OCI-M2 (cell line): ENCODE measurements around the gene FOXO3.
"Not testable (repeated sequence)": the region's sequence is repeated elsewhere in the genome, so short reads cannot be mapped to it uniquely, and the experiment has no call there.

Experiments
- DNase-seq: peaks from one replicate; lab custom pipeline; 2025; ENCODE audit not compliant: unreplicated experiment; lab: John Stamatoyannopoulos, UW

FOXO3 gene

GRCh38 chr6:108655806-108656651 is 95.3 kb downstream of the FOXO3 start:
- no peak for DNase-seq

DNA sequence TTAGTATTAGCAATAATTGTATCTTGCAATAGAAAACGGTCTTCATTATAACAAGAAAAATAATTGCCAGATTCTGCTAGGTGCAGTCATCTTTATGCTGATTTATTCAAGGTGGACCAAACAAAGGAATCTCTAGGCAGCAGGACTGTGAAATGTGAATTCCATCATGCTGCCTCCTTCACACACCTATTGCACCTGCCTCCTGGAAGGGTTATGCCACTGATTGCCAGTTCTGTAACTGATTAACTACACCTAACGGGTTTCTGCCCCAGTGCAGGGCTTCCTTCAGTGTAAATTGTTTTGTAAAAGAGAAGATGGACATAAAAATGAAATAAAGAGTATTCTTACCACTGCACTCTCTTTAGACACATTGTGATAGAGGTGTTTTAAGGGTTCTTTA is 96.1 kb downstream of the FOXO3 start:
- no peak for DNase-seq

DNA sequence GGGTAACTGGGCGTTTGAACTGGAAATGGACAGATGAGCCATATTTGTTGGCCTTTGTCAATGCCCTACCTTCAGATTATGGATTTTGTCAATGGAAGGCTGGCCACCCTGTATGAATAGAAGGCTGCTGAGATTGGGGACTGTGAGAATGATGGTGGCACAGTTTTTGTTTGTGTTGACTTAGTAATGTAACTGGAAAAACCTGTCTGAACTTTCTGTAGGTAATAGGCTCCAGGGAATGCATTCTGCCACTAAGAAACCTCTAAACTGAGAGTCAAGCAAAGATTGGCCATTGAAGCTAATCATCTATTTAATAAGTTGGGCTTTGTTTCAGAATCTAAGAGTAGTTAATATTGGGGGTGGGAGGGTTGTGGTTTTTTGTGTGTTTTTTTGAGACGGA is 97.5 kb downstream of the FOXO3 start:
- no peak for DNase-seq

GRCh38 chr6:108658785-108659184 is 98.1 kb downstream of the FOXO3 start:
- DNase-seq = not testable (repeated sequence)

GRCh38 chr6:108660251-108660650 is 99.5 kb downstream of the FOXO3 start:
- DNase-seq = no peak

- no peak for DNase-seq
Measured at GRCh38 chr6:108661430-108661829, 100.7 kb downstream of the FOXO3 start.

- DNase-seq = no peak
Measured at GRCh38 chr6:108661982-108662381, 101.3 kb downstream of the FOXO3 start.

GRCh38 chr6:108662702-108663101 is 102.0 kb downstream of the FOXO3 start:
- DNase-seq = no peak

GRCh38 chr6:108663494-108664064 is 102.9 kb downstream of the FOXO3 start:
- not testable (repeated sequence) for DNase-seq

- DNase-seq = no peak
Measured at GRCh38 chr6:108665495-108666196, 104.9 kb downstream of the FOXO3 start.

DNA sequence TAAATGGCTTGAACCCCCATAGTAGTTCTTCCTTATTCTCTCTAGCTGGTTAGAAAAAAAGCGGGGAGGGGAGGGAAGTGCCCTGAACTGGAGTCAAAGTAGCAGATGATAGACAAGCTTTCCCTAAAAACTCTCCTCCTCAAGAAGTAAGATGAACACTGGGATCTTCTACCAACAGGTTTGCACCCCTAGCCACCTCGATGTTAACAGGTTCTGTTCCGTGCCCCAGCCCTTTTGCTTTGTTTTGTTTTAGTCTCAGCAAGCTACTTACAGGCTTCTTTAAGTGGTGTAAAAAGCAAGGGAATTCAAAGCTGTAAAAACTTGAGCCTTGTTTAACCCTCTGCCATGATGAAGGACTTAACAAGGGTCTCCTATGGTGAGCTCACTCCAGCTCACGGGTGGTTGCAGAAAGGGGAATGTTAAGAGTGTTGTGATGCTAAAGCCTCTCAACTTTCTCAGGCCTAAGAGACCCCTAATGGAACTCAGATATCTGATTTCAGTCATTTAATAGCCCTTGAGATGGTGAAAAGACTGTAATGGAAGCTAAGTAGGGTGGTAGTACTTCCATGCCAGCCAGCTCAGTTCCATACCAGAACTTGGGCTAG is 106.0 kb downstream of the FOXO3 start:
- no peak for DNase-seq

DNA sequence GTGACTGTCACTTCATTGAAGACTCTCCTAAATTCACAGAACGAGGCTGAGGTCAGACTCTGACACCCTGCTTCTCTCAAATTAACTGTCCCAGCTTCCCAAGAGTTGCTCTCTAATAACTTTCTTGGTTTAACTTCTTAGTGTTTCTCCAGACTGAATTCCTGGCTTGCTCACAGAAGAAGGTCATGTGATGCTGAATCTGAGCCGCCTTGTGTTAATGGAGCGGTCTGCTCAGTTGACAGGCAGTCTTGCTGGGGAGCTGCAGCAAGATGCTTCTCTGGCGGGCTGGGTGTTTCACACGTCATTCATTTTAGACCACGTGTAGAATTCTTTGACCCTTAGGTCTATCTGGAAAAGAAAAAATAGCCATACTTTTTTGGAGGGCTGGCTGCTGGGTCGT is 107.3 kb downstream of the FOXO3 start:
- no peak for DNase-seq

- no peak for DNase-seq
Measured at GRCh38 chr6:108669673-108670072, 109.0 kb downstream of the FOXO3 start.

GRCh38 chr6:108671175-108671574 is 110.5 kb downstream of the FOXO3 start:
- no peak for DNase-seq

DNA sequence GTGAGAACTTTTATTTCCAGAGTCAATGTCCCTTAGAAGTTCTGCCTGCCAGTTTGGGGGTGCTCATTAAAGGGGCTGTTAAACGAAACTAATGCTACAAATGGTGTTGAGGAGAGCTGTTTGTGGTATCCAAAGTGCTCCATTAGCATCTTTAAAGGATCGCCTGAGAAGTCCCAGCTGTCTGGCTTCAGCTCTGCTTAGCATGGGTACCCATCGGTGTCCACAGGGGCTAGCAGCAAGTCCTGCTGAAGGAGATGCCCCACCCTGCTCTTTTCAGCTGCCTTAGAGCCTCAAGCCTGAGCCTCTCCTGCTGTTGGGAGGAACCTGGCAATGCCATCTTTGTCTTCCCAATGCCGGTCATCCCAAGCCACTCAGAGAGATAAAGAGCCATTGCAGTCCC is 111.1 kb downstream of the FOXO3 start:
- no peak for DNase-seq

DNA sequence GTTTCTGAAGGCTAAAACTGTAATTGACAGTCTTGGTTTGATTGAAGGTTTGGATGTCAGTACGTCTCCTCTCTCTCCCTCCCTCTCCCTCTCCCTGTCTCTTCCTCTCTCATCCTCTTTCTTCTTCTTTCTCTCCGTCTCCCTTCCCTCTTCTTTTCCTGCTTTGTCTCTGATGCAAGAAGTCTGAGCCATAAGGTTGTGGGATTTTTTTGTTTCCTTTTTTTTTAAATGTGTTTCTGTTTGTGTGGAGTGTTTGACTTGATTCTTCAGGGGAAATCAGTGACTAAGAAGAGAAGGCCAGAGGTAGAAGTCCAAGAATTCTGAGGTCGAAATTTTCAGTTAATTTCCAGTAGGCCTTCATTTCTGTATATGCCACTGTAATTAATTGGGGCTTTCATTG is 111.9 kb downstream of the FOXO3 start:
- DNase-seq = no peak

- DNase-seq = no peak
Measured at GRCh38 chr6:108673153-108673552, 112.4 kb downstream of the FOXO3 start.

DNA sequence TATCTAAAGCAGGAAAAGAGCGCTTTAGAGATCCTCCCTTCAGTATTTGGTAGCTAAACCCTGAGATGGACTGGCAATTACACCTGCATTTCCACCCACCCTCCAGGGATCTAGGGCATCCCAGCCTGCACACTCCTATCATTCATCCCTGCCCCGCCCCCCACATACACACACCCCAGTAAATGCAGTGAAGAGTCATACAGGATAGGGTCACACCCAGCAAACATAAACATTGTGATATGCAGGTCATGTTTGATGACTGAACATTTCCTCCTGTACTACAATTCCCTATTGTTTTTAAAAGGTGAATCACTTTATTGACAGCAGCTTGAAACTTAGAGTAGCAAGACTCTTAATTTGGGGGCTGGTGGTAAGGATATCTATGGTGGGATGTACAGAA is 112.9 kb downstream of the FOXO3 start:
- no peak for DNase-seq

DNA sequence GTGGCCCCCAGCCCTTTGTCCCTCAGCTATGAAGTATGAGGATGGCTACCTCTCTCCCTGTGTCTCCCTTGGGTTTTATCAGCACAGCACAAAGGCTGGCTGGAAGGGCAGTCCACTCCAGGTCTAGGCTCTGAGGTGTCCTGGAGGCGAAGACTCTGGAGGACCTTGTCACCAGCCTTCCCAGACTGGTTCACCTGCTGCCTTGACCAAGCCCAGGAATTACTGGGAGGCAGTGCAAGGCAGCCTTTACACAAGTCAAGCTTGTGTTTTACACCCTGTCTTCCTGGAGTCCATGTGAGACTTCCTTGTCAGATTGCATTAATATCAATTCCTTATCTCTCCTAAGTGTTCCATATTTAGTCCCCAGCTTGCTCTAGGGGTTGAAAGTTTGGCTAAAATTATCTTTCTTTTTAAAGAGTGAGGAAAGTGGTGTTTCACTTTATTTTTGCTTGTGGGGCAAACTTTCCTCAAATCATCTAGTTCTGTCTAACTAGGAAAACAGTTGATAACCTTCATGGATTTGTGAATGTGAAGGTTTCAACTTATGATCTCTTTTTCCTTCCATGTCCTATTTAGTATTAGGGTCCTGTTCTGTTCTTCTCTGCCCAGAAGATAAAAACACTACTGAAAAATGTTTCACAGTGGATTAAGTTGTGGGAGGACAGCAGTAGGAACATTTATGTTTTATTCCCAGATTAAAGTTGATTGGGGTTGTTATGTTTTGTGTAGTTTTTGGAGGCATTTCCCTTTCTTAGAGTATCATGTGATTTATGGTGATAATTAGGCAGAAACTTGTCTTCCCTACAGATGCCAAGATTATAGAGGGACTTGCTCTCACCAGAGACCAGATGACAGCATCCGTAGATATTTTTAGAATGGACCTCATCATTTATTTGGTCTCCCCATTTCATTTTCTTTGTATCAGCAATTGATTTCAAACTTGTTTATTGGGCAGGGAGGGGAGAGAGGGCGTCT is 114.8 kb downstream of the FOXO3 start:
- DNase-seq = no peak

DNA sequence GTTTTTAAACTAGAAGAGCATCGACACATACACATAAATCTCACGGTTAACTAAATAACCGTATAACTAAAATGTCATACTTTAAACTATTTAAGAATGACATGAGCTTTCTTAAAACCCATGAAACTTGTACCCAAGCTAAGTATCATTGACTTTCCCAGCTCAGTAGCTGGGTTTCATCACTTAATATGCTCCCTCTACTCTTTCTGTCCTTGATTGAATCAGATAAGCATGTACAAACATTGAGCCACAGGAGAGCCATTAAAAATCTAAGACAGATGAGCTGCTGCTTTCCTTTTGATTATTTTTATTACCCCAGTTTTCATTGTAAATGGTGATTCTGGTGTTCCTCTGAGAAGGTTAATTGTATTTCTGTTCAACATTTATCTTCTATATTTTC is 115.8 kb downstream of the FOXO3 start:
- no peak for DNase-seq

GRCh38 chr6:108677357-108677756 is 116.6 kb downstream of the FOXO3 start:
- no peak for DNase-seq
